Measurements from ENCODE around the gene GLCCI1. TPM values are rescaled to one million over a fixed set of nuclear protein-coding genes. Genes with fewer than 3 reads are reported as not detected.
"Not testable (repeated sequence)": the region's sequence is repeated elsewhere in the genome, so short reads cannot be mapped to it uniquely, and the experiment has no call there.

GLCCI1 gene
- polyA plus RNA-seq, 12 donors = 11.7 to 22.3 (median 16.9) TPM; not detected in 1

- DNase-seq = no peak
These were observed 123.5 kb downstream of the GLCCI1 start for GRCh38 chr7:8092140-8092539.

- DNase-seq = no peak
These were observed 125.9 kb downstream of the GLCCI1 start for GRCh38 chr7:8094164-8095140.

GRCh38 chr7:8101292-8101691 lies 132.7 kb downstream of the GLCCI1 start:
- not testable (repeated sequence) for DNase-seq

- no peak for DNase-seq
These were observed 134.7 kb downstream of the GLCCI1 start for GRCh38 chr7:8103282-8103681.

DNA sequence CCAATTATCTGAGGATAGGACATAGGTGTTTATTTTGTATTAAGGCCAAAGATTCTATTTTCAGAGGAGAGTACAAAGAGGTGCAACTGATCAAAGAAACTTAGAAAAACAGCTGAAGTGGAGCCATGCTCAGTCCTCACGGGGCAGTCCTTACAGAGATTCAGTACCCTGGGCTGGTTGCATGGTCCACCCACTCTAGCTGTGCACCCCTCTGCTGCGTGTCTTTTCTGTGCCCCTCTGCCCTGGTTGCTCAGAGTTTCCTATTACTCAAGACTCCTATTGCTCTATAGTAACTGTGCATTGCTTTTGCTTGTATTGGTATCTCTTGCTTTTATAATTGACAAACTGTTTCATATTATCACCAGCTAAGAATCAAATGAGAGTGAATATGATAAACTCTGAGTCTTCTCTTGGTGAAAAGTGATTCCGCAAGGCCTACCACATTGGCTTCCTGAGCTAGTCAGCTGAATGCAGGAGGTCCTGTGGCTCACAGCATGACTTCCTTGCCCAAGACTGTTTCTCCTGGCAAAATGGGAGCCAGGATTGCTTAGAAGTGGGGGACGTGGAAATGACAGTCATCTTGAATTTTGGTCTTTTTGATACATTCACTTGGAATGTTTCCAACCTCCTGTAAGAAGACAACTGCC lies 137.0 kb downstream of the GLCCI1 start:
- DNase-seq = no peak

- DNase-seq = no peak
These were observed 140.8 kb downstream of the GLCCI1 start for GRCh38 chr7:8109196-8110022.

- no peak for DNase-seq
These were observed 142.8 kb downstream of the GLCCI1 start for GRCh38 chr7:8111282-8111960.

DNA sequence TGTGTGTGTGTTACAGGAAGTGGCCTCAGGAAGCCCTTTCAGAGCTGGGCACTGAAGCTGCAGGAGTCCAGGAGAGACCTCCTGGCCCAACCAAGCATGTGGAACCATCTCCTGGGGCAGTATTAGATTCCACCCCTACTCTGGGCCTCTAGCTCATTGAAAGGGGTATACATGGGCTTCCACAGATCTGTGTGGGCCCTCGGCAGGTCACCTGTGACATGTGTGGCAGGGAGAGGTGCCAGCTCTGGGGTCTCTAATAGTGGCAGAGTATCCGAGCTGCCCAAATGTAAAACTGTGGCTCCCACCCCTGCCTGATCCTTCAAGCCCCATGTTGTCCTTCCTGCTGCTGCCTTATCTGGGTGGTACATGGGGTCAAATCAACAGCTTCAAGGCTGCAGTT lies 144.1 kb downstream of the GLCCI1 start:
- DNase-seq = no peak

DNA sequence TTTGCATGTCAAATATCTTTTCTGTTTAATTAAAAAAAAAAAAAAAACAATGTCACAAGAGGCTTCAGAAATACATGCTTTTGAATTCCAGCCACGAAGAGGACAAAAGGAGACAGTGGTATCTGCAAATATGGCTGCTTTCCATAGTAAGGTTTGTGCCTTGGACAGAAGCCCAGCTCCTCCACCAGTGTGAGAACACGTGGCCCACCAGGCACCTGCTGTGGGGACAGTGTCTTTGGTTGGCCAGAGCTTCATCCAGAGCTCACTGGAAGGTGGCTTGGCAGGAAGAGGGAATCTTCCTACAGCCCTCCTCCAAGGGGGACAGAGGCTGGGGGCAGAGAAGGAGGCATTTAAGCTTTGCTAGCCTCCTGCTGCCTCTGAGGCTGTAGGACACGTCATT lies 144.6 kb downstream of the GLCCI1 start:
- DNase-seq = no peak

GRCh38 chr7:8114175-8114574 lies 145.6 kb downstream of the GLCCI1 start:
- DNase-seq = no peak

GRCh38 chr7:8115547-8116402 lies 147.2 kb downstream of the GLCCI1 start:
- no peak for DNase-seq

DNA sequence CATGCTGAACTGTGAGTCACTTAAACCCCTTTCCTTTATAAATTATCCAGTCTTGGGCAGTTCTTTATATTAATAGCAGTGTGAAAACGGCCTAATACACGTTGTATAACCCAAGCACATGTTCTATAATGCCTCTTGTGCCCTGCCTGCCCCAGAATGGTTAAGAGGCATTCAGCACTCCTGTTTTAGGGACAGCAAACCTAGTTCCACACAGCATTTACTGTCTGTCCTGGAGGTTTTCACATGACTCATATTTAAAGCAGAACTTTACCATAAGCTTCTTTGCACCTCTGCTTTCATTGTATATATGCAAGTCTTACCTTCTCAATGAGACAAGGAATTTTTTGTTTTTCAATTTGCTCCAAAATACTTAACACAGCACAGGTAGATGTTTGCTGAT lies 148.6 kb downstream of the GLCCI1 start:
- no peak for DNase-seq

DNA sequence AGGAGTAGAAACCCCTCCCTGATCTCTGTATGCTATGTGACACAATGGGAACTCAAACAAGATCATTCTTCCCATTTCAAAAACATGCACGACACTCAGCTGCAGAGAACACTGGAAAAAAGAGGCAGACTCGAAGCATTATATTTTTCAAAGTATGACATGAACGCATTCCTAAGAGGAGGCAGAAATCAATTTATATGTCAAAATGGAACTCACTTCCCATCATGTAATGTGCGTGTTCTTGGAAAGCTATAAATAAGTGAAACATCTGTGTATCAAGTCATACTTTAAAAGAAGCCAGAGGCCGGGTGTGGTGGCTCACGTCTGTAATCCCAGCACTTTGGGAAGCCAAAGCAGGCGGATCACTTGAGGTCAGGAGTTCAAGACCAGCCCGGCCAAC lies 150.7 kb downstream of the GLCCI1 start:
- peak; percentile 19 for DNase-seq

DNA sequence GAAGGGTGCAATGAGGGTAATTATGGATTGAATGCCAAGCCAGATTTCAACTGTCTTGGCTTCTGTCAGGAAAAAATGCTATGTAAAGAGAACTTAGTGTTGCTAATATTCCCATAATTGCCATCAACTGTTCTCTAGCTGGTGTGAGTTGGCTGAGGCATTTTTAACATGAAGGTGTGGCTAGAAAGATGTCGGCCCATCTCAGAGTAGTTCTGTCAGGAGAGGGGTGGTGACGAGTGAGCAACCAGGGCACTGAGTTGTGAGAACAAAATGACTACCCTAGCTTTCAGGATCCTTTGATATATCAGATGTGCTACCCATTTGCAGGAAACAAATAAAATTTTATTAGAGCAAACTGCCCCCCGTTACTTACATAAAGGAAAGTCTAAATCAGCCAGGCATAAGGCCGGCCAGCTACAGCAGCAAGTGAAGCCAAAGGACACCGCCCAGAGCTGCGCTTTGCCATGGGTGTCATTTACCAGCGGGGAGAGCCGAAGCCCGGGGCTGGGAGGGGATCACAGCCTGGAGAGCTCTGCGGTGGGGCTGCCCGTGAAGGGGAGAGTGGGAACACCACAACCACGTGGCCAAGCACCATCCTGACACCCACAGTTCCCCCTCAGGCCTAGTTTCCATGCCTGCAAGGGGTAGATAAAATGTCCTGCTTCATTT lies 151.9 kb downstream of the GLCCI1 start:
- no peak for DNase-seq

- no peak for DNase-seq
These were observed 152.6 kb downstream of the GLCCI1 start for GRCh38 chr7:8121243-8121642.

GRCh38 chr7:8125680-8126444 lies 157.3 kb downstream of the GLCCI1 start:
- no peak for DNase-seq

GRCh38 chr7:8126601-8127167 lies 158.1 kb downstream of the GLCCI1 start:
- DNase-seq = no peak

GRCh38 chr7:8128449-8129317 lies 160.1 kb downstream of the GLCCI1 start:
- no peak for DNase-seq
